Measurements from ENCODE around the gene DDX54.

Gene DDX54

DNA sequence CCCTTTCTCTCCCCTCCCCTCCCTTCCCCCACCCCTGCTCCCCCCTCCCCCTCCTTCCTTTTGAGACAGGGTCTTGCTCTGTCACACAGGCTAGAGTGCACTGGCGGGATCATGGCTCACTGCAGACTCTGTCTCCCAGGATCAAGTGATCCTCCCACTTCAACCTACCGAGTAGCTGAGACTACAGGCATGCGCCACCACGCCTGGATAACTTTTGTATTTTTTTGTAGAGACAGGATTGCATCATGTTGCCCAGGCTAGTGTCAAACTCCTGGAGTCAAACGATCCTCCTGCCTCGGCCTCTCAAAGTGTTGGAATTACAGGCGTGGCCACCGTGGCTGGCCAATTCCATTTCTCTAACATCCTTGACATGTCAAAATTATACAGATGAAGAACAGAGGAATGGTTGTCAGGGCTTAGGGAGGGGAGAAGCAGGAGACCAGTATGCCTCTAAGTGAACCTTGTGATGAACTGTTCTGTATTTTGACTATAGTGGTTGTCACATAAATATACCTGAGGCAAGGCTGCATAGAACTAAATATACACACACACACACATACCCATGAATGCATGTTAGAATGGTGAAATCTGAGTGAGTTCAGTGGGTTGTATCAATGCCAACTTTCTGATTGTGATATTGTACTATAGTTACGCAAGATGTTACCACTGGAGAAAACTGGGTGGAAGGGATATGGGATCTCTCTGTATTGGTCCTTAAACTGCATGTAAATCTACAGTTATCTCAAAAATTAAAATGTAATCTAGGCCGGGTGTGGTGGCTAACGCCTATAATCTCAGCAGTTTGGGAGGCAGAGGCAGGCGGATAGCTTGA, 39.3 kb downstream of the DDX54 start:
- H3K79me2 ChIP-seq (ENCODE audit: insufficient read depth, low read length): no peaks in the 10 kb centered on the region
- H3K4me1 ChIP-seq (ENCODE audit: insufficient read depth, low read length): peaks cover 10% of the 10 kb centered on the region
- H3K9ac ChIP-seq (ENCODE audit: low read depth, low read length): no peak overlapping the region
- no peaks in the 10 kb centered on the region for H3K9me3 ChIP-seq (ENCODE audit: insufficient read depth, low read length, severe bottlenecking)
- no peaks in the 10 kb centered on the region for H3K36me3 ChIP-seq (ENCODE audit: insufficient read depth, low read length)
- no peak overlapping the region for H3K4me3 ChIP-seq (ENCODE audit: low read depth in 1 of 2, low read length in 2 of 2)
- ATAC-seq (ENCODE audit: insufficient read depth, low read depth) (no peak), DNase-seq (no peak)
- TF ChIP-seq CTCF (IDR thresholded peaks at IDR 0.05; ENCODE audit: borderline replicate concordance, extremely low read depth, low read length, poor library complexity, severe bottlenecking) (no peak), EZH2 (IDR thresholded peaks at IDR 0.05; ENCODE audit: borderline replicate concordance, low read depth, low read length, severe bottlenecking) (no peak)
- H3K27me3 ChIP-seq (ENCODE audit: insufficient read depth, low read length, poor library complexity): no peaks in the 10 kb centered on the region
- no peaks in the 10 kb centered on the region for H4K20me1 ChIP-seq (ENCODE audit: insufficient read depth, low read length)
- no peak overlapping the region for H2AFZ ChIP-seq (ENCODE audit: low read depth, low read length)
- H3K4me2 ChIP-seq (ENCODE audit: insufficient read depth, low read length): no peak overlapping the region
- H3K27ac ChIP-seq (ENCODE audit: low read length): no peak overlapping the region

GRCh38 chr12:113144806-113145205, 40.5 kb downstream of the DDX54 start:
- no peak for DNase-seq
- no peak overlapping the region for H3K9ac ChIP-seq (ENCODE audit: low read depth, low read length)

GRCh38 chr12:113143959-113144358, 41.3 kb downstream of the DDX54 start:
- Histone ChIP-seq H3K4me1 (ENCODE audit: insufficient read depth, low read length) (no peaks in the 10 kb centered on the region), H2AFZ (ENCODE audit: low read depth, low read length) (no peak overlapping the region), H3K9ac (ENCODE audit: low read depth, low read length) (no peak overlapping the region), H3K4me3 (ENCODE audit: low read depth in 1 of 2, low read length in 2 of 2) (no peak overlapping the region), H3K9me3 (ENCODE audit: insufficient read depth, low read length, severe bottlenecking) (no peaks in the 10 kb centered on the region), H4K20me1 (ENCODE audit: insufficient read depth, low read length) (no peaks in the 10 kb centered on the region), H3K27me3 (ENCODE audit: insufficient read depth, low read length, poor library complexity) (no peaks in the 10 kb centered on the region), H3K27ac (ENCODE audit: low read length) (no peak overlapping the region), H3K4me2 (ENCODE audit: insufficient read depth, low read length) (no peak overlapping the region), H3K79me2 (ENCODE audit: insufficient read depth, low read length) (no peaks in the 10 kb centered on the region), H3K36me3 (ENCODE audit: insufficient read depth, low read length) (no peaks in the 10 kb centered on the region)
- no peak for TF ChIP-seq EZH2 (IDR thresholded peaks at IDR 0.05; ENCODE audit: borderline replicate concordance, low read depth, low read length, severe bottlenecking)
- TF ChIP-seq CTCF (IDR thresholded peaks at IDR 0.05; ENCODE audit: borderline replicate concordance, extremely low read depth, low read length, poor library complexity, severe bottlenecking): no peak
- DNase-seq: no peak
- ATAC-seq (ENCODE audit: insufficient read depth, low read depth): no peak

More at GRCh38 chr12:113144806-113145205, 40.5 kb downstream of the DDX54 start:
- H3K27me3 ChIP-seq (ENCODE audit: insufficient read depth, low read length, poor library complexity): no peaks in the 10 kb centered on the region
- H4K20me1 ChIP-seq (ENCODE audit: insufficient read depth, low read length): no peaks in the 10 kb centered on the region
- TF ChIP-seq EZH2 (IDR thresholded peaks at IDR 0.05; ENCODE audit: borderline replicate concordance, low read depth, low read length, severe bottlenecking) (no peak), CTCF (IDR thresholded peaks at IDR 0.05; ENCODE audit: borderline replicate concordance, extremely low read depth, low read length, poor library complexity, severe bottlenecking) (no peak)
- H3K4me3 ChIP-seq (ENCODE audit: low read depth in 1 of 2, low read length in 2 of 2): no peak overlapping the region
- no peak overlapping the region for H3K4me2 ChIP-seq (ENCODE audit: insufficient read depth, low read length)
- no peak overlapping the region for H2AFZ ChIP-seq (ENCODE audit: low read depth, low read length)
- H3K27ac ChIP-seq (ENCODE audit: low read length): no peak overlapping the region
- peaks cover 6% of the 10 kb centered on the region for H3K4me1 ChIP-seq (ENCODE audit: insufficient read depth, low read length)
- no peaks in the 10 kb centered on the region for H3K36me3 ChIP-seq (ENCODE audit: insufficient read depth, low read length)
- H3K9me3 ChIP-seq (ENCODE audit: insufficient read depth, low read length, severe bottlenecking): no peaks in the 10 kb centered on the region
- no peak for ATAC-seq (ENCODE audit: insufficient read depth, low read depth)
- no peaks in the 10 kb centered on the region for H3K79me2 ChIP-seq (ENCODE audit: insufficient read depth, low read length)

Data from DND-41 (cell line).